HG03060 (cell line): Measurements from ENCODE around the gene ADSS1.

Source experiments
- ATAC-seq: cut with Tn5 transposase; IDR thresholded peaks from one replicate; pipeline ENCODE4 v1.9.1; 2021; ENCODE audit warnings: low read depth, moderate number of reproducible peaks; ENCODE audit not compliant: unreplicated experiment

ADSS1 gene

GRCh38 chr14:104788161-104788818 is 64.3 kb downstream of the ADSS1 start:
- ATAC-seq = no peak

GRCh38 chr14:104788873-104789663 is 65.0 kb downstream of the ADSS1 start:
- ATAC-seq = no peak

GRCh38 chr14:104789752-104790743 is 66.0 kb downstream of the ADSS1 start:
- no peak for ATAC-seq

- ATAC-seq = no peak
These were observed 67.4 kb downstream of the ADSS1 start for GRCh38 chr14:104791425-104791824.

GRCh38 chr14:104792101-104792884 is 68.3 kb downstream of the ADSS1 start:
- no peak for ATAC-seq

- no peak for ATAC-seq
These were observed 69.1 kb downstream of the ADSS1 start for GRCh38 chr14:104792945-104793702.

- no peak for ATAC-seq
These were observed 69.6 kb downstream of the ADSS1 start for GRCh38 chr14:104793703-104793959.

GRCh38 chr14:104794099-104794498 is 70.1 kb downstream of the ADSS1 start:
- ATAC-seq = no peak

- no peak for ATAC-seq
These were observed 70.6 kb downstream of the ADSS1 start for GRCh38 chr14:104794631-104794992.

- no peak for ATAC-seq
These were observed 71.2 kb downstream of the ADSS1 start, which contains the start of gene AKT1 for GRCh38 chr14:104794993-104795780. Gene AKT1, minus strand, starts transcription at chr14:104795748. Its CDS starts 3,105 bp downstream, at chr14:104792643.

- no peak for ATAC-seq
These were observed 72.0 kb downstream of the ADSS1 start for GRCh38 chr14:104795781-104796686.

GRCh38 chr14:104796687-104797081 is 72.7 kb downstream of the ADSS1 start:
- ATAC-seq = no peak
